GM19238 (cell line): ENCODE data around the gene TNFSF13B.

Source experiments
- DNase-seq: peaks from one replicate; pipeline ENCODE4 v3.0.0; 2011; ENCODE audit warnings: low spot score; ENCODE audit not compliant: insufficient read length

TNFSF13B gene

GRCh38 chr13:108345016-108345415, 75.5 kb downstream of the TNFSF13B start:
- DNase-seq = no peak

- no peak for DNase-seq
Measured at GRCh38 chr13:108346376-108346775, 76.9 kb downstream of the TNFSF13B start.

- DNase-seq = no peak
Measured at GRCh38 chr13:108349269-108349668, 79.8 kb downstream of the TNFSF13B start.

- no peak for DNase-seq
Measured at GRCh38 chr13:108350579-108350978, 81.1 kb downstream of the TNFSF13B start.

- DNase-seq = no peak
Measured at GRCh38 chr13:108352599-108352998, 83.1 kb downstream of the TNFSF13B start.

- no peak for DNase-seq
Measured at GRCh38 chr13:108357228-108357627, 87.7 kb downstream of the TNFSF13B start.
